Measurements from ENCODE around the gene TMTC2.

TMTC2 gene

GRCh38 chr12:82774666-82775065 is 88.0 kb downstream of the TMTC2 start:
- no peak overlapping the region for H3K27ac ChIP-seq
- no peak for DNase-seq (ENCODE audit: low spot score)
- TF ChIP-seq CTCF (conservative IDR thresholded peaks at IDR 0.05; ENCODE audit: low read depth), result no peak
- ChIA-PET POLR2A (ENCODE audit: low non-redundant PET) (no interaction called here), CTCF (interaction anchor here (0.6 to 0.7 kb wide), 3 partner anchors 28 to 1131 kb away, joined by 3 to 4 read pairs (median 3); no protein-coding TSS in a partner anchor)

- ChIA-PET CTCF (no interaction called here), POLR2A (ENCODE audit: low non-redundant PET) (no interaction called here)
- TF ChIP-seq CTCF (conservative IDR thresholded peaks at IDR 0.05; ENCODE audit: low read depth), result no peak
- DNase-seq (ENCODE audit: low spot score), result no peak
- no peak overlapping the region for H3K27ac ChIP-seq
Observed at GRCh38 chr12:82780517-82780916, 93.8 kb downstream of the TMTC2 start.

GRCh38 chr12:82781309-82781997 is 94.7 kb downstream of the TMTC2 start:
- TF ChIP-seq CTCF (conservative IDR thresholded peaks at IDR 0.05; ENCODE audit: low read depth), result no peak

GRCh38 chr12:82783435-82783834 is 96.7 kb downstream of the TMTC2 start:
- no peak for TF ChIP-seq CTCF (conservative IDR thresholded peaks at IDR 0.05; ENCODE audit: low read depth)
- DNase-seq (ENCODE audit: low spot score), result no peak
- ChIA-PET CTCF (no interaction called here), POLR2A (ENCODE audit: low non-redundant PET) (no interaction called here)
- H3K27ac ChIP-seq, result no peak overlapping the region

More at GRCh38 chr12:82781309-82781997, 94.7 kb downstream of the TMTC2 start:
- POLR2A ChIA-PET (ENCODE audit: low non-redundant PET), result no interaction called here
- no peak for DNase-seq (ENCODE audit: low spot score)
- no peak overlapping the region for H3K27ac ChIP-seq
- CTCF ChIA-PET, result no interaction called here

- H3K27ac ChIP-seq, result no peak overlapping the region
- ChIA-PET POLR2A (ENCODE audit: low non-redundant PET) (no interaction called here), CTCF (interaction anchor here (0.6 kb wide), 1 partner anchor 1787 kb away, joined by 4 read pairs; no protein-coding TSS in a partner anchor)
- no peak for TF ChIP-seq CTCF (conservative IDR thresholded peaks at IDR 0.05; ENCODE audit: low read depth)
- no peak for DNase-seq (ENCODE audit: low spot score)
Observed at GRCh38 chr12:82787016-82787415, 100.3 kb downstream of the TMTC2 start.

GRCh38 chr12:82788594-82788993 is 101.9 kb downstream of the TMTC2 start:
- DNase-seq (ENCODE audit: low spot score), result no peak
- ChIA-PET POLR2A (ENCODE audit: low non-redundant PET) (no interaction called here), CTCF (no interaction called here)
- H3K27ac ChIP-seq, result no peak overlapping the region
- TF ChIP-seq CTCF (conservative IDR thresholded peaks at IDR 0.05; ENCODE audit: low read depth), result no peak

Measured in RWPE1 (cell line).